GM18907 (cell line): Measurements from ENCODE around the gene ERV3-1.
"Not testable (repeated sequence)": the region's sequence is repeated elsewhere in the genome, so short reads cannot be mapped to it uniquely, and the experiment has no call there.

Experiments
- ATAC-seq: cut with Tn5 transposase; IDR thresholded peaks from one replicate; pipeline ENCODE4 v1.9.1; 2021; ENCODE audit warnings: mild to moderate bottlenecking, moderate library complexity; ENCODE audit not compliant: unreplicated experiment

Gene ERV3-1, protein sequence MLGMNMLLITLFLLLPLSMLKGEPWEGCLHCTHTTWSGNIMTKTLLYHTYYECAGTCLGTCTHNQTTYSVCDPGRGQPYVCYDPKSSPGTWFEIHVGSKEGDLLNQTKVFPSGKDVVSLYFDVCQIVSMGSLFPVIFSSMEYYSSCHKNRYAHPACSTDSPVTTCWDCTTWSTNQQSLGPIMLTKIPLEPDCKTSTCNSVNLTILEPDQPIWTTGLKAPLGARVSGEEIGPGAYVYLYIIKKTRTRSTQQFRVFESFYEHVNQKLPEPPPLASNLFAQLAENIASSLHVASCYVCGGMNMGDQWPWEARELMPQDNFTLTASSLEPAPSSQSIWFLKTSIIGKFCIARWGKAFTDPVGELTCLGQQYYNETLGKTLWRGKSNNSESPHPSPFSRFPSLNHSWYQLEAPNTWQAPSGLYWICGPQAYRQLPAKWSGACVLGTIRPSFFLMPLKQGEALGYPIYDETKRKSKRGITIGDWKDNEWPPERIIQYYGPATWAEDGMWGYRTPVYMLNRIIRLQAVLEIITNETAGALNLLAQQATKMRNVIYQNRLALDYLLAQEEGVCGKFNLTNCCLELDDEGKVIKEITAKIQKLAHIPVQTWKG

GRCh38 chr7:65006094-65006992 lies at the start of gene ERV3-1:
ERV3-1 (minus strand) TSS chr7:65006687; CDS start chr7:64993026, 13,661 bp downstream.
- peak; percentile 100 for ATAC-seq

- ATAC-seq = not testable (repeated sequence)
Observed at GRCh38 chr7:65055786-65056185, 49.3 kb upstream of the ERV3-1 start.

GRCh38 chr7:65054466-65054994 lies 48.0 kb upstream of the ERV3-1 start:
- ATAC-seq = not testable (repeated sequence)

GRCh38 chr7:65051654-65052053 lies 45.2 kb upstream of the ERV3-1 start:
- not testable (repeated sequence) for ATAC-seq

DNA sequence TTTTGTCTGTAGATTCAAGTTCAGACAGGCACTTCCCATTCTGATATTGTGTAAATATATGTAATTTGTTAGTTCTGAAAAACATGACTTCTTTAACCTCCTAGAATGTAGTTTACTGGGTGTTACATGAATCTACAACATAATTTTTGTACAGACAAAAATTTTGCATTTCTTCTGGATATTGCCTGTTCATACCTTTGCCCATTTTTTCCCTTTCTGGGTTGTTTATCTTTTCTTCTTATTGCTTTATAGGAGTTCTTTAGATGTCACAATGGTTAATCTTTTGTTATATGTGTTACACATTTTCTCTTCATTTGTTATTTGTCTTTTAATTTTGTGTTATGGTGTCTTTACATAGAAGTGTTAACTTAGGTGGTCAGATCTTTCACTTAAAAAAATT lies 44.7 kb upstream of the ERV3-1 start:
- ATAC-seq = not testable (repeated sequence)

- ATAC-seq = not testable (repeated sequence)
Observed at GRCh38 chr7:65046329-65046728, 39.8 kb upstream of the ERV3-1 start.

- not testable (repeated sequence) for ATAC-seq
Observed at GRCh38 chr7:65045589-65045988, 39.1 kb upstream of the ERV3-1 start.

DNA sequence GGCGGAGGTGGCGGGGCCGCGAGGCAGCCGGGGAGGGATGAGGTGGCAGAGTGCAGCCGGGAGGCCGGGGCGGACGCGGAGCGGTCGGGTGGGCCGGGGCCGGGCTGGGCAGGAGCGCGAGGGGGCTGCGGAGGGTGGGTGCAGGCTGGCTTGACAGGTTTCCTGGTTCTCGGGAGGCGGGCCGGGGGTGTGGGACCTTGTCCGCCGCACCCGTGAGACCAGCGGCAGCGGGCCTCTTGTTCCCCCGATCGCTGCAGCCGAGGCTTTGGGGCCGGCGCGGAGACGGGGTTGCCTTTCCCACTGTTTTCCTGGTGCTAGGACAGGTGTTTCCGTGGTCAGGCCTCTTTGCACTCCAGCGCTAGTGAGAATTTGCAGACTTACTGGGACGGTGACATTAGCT lies 32.3 kb upstream of the ERV3-1 start:
- ATAC-seq = peak; percentile 11

DNA sequence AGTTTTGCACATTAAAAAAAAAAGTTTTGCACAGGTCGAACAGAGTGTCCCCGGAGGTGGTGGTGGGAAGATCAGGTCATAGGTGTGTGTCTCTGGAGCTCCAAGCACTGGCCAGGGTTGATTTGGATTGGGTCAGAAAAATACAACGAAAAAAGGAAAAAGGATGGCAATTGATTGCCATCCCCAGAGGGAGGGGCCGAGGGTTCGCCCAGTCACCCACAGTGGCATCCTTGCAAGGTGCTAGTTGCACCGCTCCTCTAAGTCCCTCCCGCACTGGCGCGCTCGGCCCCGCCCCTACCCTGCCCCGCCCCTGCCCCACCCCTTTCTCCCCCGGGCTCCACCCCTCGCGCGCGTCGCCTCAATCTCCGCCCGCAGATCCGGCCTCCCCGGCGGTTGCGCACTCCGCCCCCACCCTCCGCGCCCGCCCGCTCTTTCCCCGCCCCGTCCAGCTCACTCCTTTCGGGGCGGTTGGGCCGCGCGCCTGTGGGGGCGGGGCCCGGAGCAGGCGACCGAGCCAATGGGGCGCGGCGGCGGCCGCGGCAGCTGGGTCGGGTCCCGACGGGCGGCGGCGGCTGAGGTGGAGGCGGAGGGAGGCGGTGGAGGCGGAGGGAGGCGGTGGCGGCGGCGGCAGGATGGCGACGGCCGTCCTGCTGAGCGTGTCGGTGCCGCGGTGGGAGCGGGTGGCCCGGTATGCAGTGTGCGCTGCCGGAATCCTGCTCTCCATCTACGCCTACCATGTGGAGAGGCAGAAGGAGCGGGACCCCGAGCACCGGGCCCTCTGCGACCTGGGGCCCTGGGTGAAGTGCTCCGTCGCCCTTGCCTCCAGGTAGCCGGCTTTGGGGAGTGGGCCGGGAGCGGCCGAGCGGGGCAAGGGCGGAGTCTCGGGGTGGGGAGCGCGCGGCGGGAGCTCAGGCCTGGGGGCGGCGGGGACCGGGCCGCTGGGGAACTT lies 31.5 kb upstream of the ERV3-1 start:
- ATAC-seq = peak; percentile 93

- not testable (repeated sequence) for ATAC-seq
Observed at GRCh38 chr7:65036526-65036925, 30.0 kb upstream of the ERV3-1 start.

GRCh38 chr7:65035469-65035868 lies 29.0 kb upstream of the ERV3-1 start:
- not testable (repeated sequence) for ATAC-seq

DNA sequence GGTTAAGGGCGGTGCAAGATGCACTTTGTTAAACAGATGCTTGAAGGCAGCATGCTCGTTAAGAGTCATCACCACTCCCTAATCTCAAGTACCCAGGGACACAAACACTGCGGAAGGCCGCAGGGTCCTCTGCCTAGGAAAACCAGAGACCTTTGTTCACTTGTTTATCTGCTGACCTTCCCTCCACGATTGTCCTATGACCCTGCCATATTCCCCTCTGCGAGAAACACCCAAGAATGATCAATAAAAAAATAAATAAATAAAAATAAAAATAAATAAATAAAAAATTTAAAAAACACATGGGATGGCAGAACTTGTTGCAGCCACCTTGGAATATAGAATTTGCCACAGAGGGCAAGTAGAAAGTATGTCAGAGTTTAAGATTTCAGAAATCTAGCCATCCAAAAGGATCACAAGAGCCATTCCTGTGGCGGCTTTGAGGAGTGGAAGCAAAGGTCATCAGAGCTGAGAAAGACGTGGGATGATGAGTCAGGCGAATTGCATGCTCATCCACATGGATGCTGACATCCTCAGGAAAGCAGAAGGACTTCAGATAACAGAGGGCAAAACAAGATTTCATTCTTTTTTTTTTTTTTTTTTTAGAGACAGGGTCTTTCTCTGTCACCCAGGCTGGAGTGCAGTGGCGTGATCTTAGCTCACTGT lies 27.8 kb upstream of the ERV3-1 start:
- ATAC-seq = not testable (repeated sequence)

DNA sequence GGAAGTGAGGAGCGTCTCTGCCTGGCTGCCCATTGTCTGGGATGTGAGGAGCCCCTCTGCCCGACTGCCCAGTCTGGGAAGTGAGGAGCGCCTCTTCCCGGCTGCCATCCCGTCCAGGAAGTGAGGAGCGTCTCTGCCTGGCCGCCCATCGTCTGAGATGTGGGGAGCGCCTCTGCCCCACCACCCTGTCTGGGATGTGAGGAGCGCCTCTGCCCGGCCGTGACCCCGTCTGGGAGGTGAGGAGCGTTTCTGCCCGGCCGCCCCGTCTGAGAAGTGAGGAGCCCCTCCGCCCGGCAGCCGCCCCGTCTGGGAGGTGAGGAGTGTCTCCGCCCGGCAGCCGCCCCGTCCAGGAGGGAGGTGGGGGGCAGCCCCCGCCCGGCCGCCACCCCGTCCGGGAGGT lies 26.9 kb upstream of the ERV3-1 start:
- ATAC-seq = not testable (repeated sequence)

GRCh38 chr7:65025023-65025422 lies 18.5 kb upstream of the ERV3-1 start:
- not testable (repeated sequence) for ATAC-seq

- not testable (repeated sequence) for ATAC-seq
Observed at GRCh38 chr7:65020978-65021377, 14.5 kb upstream of the ERV3-1 start.

DNA sequence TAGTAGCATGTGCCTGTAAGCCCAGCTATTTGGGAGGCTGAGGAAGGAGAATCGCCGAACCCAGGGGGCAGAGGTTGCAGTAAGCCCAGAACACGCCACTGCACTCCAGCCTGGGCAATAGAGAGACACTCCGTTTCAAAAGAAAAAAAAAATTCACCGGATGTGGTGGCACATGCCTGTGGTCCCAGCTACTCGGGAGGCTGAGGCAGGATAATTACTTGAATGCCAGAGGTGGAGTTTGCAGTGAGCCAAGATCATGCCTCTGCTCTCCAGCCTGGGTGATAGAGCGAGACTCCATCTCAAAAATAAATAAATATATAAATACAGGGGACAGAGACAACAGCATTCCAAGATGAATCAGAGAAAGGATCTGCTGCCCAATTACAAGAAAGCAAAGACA lies 3.4 kb upstream of the ERV3-1 start:
- ATAC-seq = not testable (repeated sequence)

- ATAC-seq = not testable (repeated sequence)
Observed at GRCh38 chr7:65009394-65009793, 2.9 kb upstream of the ERV3-1 start.

GRCh38 chr7:65007036-65007435 lies 549 bp upstream of the ERV3-1 start:
- not testable (repeated sequence) for ATAC-seq

- no peak for ATAC-seq
Observed at GRCh38 chr7:65004575-65004974, 1.9 kb downstream of the ERV3-1 start.
